ENCODE data around the gene TMEM165.

The TMEM165 gene

GRCh38 chr4:55405073-55405472, 9.3 kb downstream of the TMEM165 start:
- Histone ChIP-seq H3K27me3 (ENCODE audit: control insufficient read depth, insufficient read depth, low read length) (no peaks in the 10 kb centered on the region), H3K4me1 (ENCODE audit: control insufficient read depth, insufficient read depth, low read length) (no peaks in the 10 kb centered on the region), H3K4me3 (ENCODE audit: low read length) (no peak overlapping the region), H3K36me3 (ENCODE audit: control insufficient read depth, insufficient read depth, low read length) (peaks cover 2% of the 10 kb centered on the region; the same call in 1 of the 2 replicates), H3K9me3 (ENCODE audit: control insufficient read depth, insufficient read depth, low read length) (no peaks in the 10 kb centered on the region), H3K27ac (ENCODE audit: low read length) (no peak overlapping the region)
- no peak for DNase-seq (ENCODE audit: low read depth, low spot score)
- no CpG with 5 or more reads among the region's 3 CpGs for WGBS (ENCODE audit: insufficient coverage, insufficient read length)

- Histone ChIP-seq H3K27me3 (ENCODE audit: control insufficient read depth, insufficient read depth, low read length) (no peaks in the 10 kb centered on the region), H3K4me1 (ENCODE audit: control insufficient read depth, insufficient read depth, low read length) (no peaks in the 10 kb centered on the region), H3K4me3 (ENCODE audit: low read length) (no peak overlapping the region), H3K9me3 (ENCODE audit: control insufficient read depth, insufficient read depth, low read length) (no peaks in the 10 kb centered on the region), H3K27ac (ENCODE audit: low read length) (no peak overlapping the region), H3K36me3 (ENCODE audit: control insufficient read depth, insufficient read depth, low read length) (peaks cover 2% of the 10 kb centered on the region; the same call in 1 of the 2 replicates)
- WGBS (ENCODE audit: insufficient coverage, insufficient read length): no CpG with 5 or more reads among the region's 2 CpGs
- no peak for DNase-seq (ENCODE audit: low read depth, low spot score)
Measured at GRCh38 chr4:55406545-55406944, 10.8 kb downstream of the TMEM165 start.

DNA sequence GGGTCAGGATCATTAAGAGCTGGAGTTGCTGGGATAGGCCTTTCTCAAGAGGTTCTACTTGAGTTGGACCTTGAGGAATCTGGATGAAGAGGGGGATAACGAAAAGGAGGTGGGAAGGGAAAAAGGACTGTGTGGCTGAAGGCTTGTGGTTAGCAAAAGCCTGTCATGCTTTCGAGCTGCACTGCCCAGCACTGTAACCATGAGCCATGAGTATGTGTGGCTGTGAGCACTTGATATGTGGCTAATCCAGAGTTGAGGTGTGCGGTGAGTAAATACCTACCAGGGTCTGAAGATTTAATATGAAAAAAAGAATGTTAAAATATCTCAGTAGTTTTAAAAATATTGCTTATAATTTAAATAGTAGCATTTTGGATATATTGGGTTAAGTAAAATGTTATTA, 11.4 kb downstream of the TMEM165 start:
- H3K4me3 ChIP-seq (ENCODE audit: low read length): no peak overlapping the region
- no CpG with 5 or more reads among the region's 3 CpGs for WGBS (ENCODE audit: insufficient coverage, insufficient read length)
- no peak overlapping the region for H3K27ac ChIP-seq (ENCODE audit: low read length)
- H3K4me1 ChIP-seq (ENCODE audit: control insufficient read depth, insufficient read depth, low read length): no peaks in the 10 kb centered on the region
- no peaks in the 10 kb centered on the region for H3K27me3 ChIP-seq (ENCODE audit: control insufficient read depth, insufficient read depth, low read length)
- DNase-seq (ENCODE audit: low read depth, low spot score): no peak
- peaks cover 2% of the 10 kb centered on the region; the same call in 1 of the 2 replicates for H3K36me3 ChIP-seq (ENCODE audit: control insufficient read depth, insufficient read depth, low read length)
- H3K9me3 ChIP-seq (ENCODE audit: control insufficient read depth, insufficient read depth, low read length): no peaks in the 10 kb centered on the region

- Histone ChIP-seq H3K4me1 (ENCODE audit: control insufficient read depth, insufficient read depth, low read length) (no peaks in the 10 kb centered on the region), H3K27ac (ENCODE audit: low read length) (no peak overlapping the region), H3K36me3 (ENCODE audit: control insufficient read depth, insufficient read depth, low read length) (peaks cover 2% of the 10 kb centered on the region; the same call in 1 of the 2 replicates), H3K27me3 (ENCODE audit: control insufficient read depth, insufficient read depth, low read length) (no peaks in the 10 kb centered on the region), H3K9me3 (ENCODE audit: control insufficient read depth, insufficient read depth, low read length) (no peaks in the 10 kb centered on the region), H3K4me3 (ENCODE audit: low read length) (no peak overlapping the region)
- no CpG with 5 or more reads among the region's 3 CpGs for WGBS (ENCODE audit: insufficient coverage, insufficient read length)
- DNase-seq (ENCODE audit: low read depth, low spot score): no peak
Measured at GRCh38 chr4:55407764-55408163, 12.0 kb downstream of the TMEM165 start.

DNA sequence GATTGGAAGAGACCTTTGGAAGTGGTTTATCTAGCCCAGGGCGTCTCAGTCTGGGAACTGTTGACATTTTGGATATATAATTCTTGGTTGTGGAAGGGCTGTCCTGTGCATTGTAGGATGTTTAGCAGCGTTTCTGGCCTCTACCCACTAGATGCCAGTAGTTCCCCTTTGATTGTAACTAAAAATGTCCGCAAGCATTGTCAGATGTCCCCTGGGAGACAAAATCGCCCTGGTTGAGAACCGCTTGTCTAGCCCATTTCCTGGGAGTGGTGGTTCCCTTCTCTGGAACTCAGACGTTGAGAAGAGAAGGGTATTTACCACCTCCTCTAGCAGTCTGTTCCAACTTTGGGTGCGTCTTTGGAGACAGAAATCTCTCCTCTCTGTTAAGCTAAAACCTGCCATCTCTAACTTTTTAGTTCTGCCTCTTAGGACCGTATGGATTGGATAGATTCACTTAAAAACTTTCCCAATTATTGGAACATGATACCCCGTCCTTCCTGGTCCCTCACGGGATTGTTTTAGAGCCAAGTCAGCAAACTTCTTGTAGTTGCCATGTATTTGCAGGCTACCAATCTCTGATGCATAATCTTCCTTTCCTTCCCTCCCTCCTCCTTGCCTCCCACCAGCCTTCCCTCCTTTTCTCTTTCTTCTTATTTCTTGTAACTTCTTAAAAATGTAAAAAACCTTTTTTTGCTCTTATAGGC, 13.9 kb downstream of the TMEM165 start:
- no peak for DNase-seq (ENCODE audit: low read depth, low spot score)
- H3K27me3 ChIP-seq (ENCODE audit: control insufficient read depth, insufficient read depth, low read length): no peaks in the 10 kb centered on the region
- H3K36me3 ChIP-seq (ENCODE audit: control insufficient read depth, insufficient read depth, low read length): no peaks in the 10 kb centered on the region
- H3K4me1 ChIP-seq (ENCODE audit: control insufficient read depth, insufficient read depth, low read length): no peaks in the 10 kb centered on the region
- no peak overlapping the region for H3K27ac ChIP-seq (ENCODE audit: low read length)
- H3K4me3 ChIP-seq (ENCODE audit: low read length): no peak overlapping the region
- H3K9me3 ChIP-seq (ENCODE audit: control insufficient read depth, insufficient read depth, low read length): no peaks in the 10 kb centered on the region
- no CpG with 5 or more reads among the region's 10 CpGs for WGBS (ENCODE audit: insufficient coverage, insufficient read length)

- H3K27me3 ChIP-seq (ENCODE audit: control insufficient read depth, insufficient read depth, low read length): no peaks in the 10 kb centered on the region
- WGBS (ENCODE audit: insufficient coverage, insufficient read length): no CpG with 5 or more reads among the region's 8 CpGs
- no peak for DNase-seq (ENCODE audit: low read depth, low spot score)
- no peak overlapping the region for H3K27ac ChIP-seq (ENCODE audit: low read length)
- H3K4me3 ChIP-seq (ENCODE audit: low read length): no peak overlapping the region
- no peaks in the 10 kb centered on the region for H3K4me1 ChIP-seq (ENCODE audit: control insufficient read depth, insufficient read depth, low read length)
- no peaks in the 10 kb centered on the region; the same call in 1 of the 2 replicates for H3K36me3 ChIP-seq (ENCODE audit: control insufficient read depth, insufficient read depth, low read length)
- H3K9me3 ChIP-seq (ENCODE audit: control insufficient read depth, insufficient read depth, low read length): no peaks in the 10 kb centered on the region
Measured at GRCh38 chr4:55410431-55410830, 14.7 kb downstream of the TMEM165 start.

DNA sequence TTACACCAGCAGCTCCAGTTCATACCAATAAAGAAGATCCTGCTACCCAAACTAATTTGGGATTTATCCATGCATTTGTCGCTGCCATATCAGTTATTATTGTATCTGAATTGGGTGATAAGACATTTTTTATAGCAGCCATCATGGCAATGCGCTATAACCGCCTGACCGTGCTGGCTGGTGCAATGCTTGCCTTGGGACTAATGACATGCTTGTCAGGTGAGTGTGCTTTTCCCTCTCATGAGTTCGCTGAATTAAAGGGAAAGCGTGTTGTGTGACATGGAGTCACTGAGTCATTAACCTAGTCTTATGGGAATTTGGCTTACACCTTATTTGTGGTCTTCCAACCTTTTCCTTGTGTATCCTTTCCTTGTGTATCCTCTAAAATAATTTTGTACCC, 15.9 kb downstream of the TMEM165 start:
- Histone ChIP-seq H3K4me3 (ENCODE audit: low read length) (no peak overlapping the region), H3K27ac (ENCODE audit: low read length) (no peak overlapping the region), H3K9me3 (ENCODE audit: control insufficient read depth, insufficient read depth, low read length) (no peaks in the 10 kb centered on the region), H3K36me3 (ENCODE audit: control insufficient read depth, insufficient read depth, low read length) (no peaks in the 10 kb centered on the region; the same call in 1 of the 2 replicates), H3K27me3 (ENCODE audit: control insufficient read depth, insufficient read depth, low read length) (no peaks in the 10 kb centered on the region), H3K4me1 (ENCODE audit: control insufficient read depth, insufficient read depth, low read length) (no peaks in the 10 kb centered on the region)
- no peak for DNase-seq (ENCODE audit: low read depth, low spot score)
- no CpG with 5 or more reads among the region's 6 CpGs for WGBS (ENCODE audit: insufficient coverage, insufficient read length)

GRCh38 chr4:55416176-55416575, 20.4 kb downstream of the TMEM165 start:
- H3K4me1 ChIP-seq (ENCODE audit: control insufficient read depth, insufficient read depth, low read length): no peaks in the 10 kb centered on the region
- DNase-seq (ENCODE audit: low read depth, low spot score): no peak
- H3K4me3 ChIP-seq (ENCODE audit: low read length): no peak overlapping the region
- H3K27ac ChIP-seq (ENCODE audit: low read length): no peak overlapping the region
- WGBS (ENCODE audit: insufficient coverage, insufficient read length): no CpG with 5 or more reads among the region's 3 CpGs
- H3K36me3 ChIP-seq (ENCODE audit: control insufficient read depth, insufficient read depth, low read length): peaks cover 3% of the 10 kb centered on the region; the same call in 1 of the 2 replicates
- no peaks in the 10 kb centered on the region for H3K27me3 ChIP-seq (ENCODE audit: control insufficient read depth, insufficient read depth, low read length)
- H3K9me3 ChIP-seq (ENCODE audit: control insufficient read depth, insufficient read depth, low read length): no peaks in the 10 kb centered on the region; the same call in 1 of the 2 replicates

DNA sequence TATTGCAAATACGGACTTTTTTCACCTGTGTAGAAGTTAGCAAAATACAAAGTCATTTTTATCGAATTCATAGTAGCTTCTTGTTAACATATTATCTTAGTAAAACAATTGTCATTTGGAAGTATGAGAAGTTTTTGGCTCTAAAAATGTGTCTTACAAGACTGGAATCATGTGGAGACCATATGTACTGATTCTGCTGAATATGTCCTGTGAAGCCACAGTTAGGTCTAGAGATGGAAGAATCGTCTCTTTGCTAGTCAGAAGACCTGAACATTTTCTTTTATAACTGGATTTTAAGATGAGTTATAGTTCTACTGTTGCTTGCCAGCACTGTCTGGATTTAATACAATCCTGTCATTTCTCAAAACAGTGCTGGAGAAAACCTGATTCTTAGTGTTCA, 29.0 kb downstream of the TMEM165 start:
- no peaks in the 10 kb centered on the region for H3K4me1 ChIP-seq (ENCODE audit: control insufficient read depth, insufficient read depth, low read length)
- peaks cover 15% of the 10 kb centered on the region; the same call in 1 of the 2 replicates for H3K36me3 ChIP-seq (ENCODE audit: control insufficient read depth, insufficient read depth, low read length)
- no peak for DNase-seq (ENCODE audit: low read depth, low spot score)
- no peaks in the 10 kb centered on the region for H3K27me3 ChIP-seq (ENCODE audit: control insufficient read depth, insufficient read depth, low read length)
- peaks cover 1% of the 10 kb centered on the region; the same call in 1 of the 2 replicates for H3K9me3 ChIP-seq (ENCODE audit: control insufficient read depth, insufficient read depth, low read length)
- H3K27ac ChIP-seq (ENCODE audit: low read length): no peak overlapping the region
- no CpG with 5 or more reads among the region's 3 CpGs for WGBS (ENCODE audit: insufficient coverage, insufficient read length)
- H3K4me3 ChIP-seq (ENCODE audit: low read length): no peak overlapping the region

- peaks cover 1% of the 10 kb centered on the region; the same call in 1 of the 2 replicates for H3K4me1 ChIP-seq (ENCODE audit: control insufficient read depth, insufficient read depth, low read length)
- no peak overlapping the region for H3K4me3 ChIP-seq (ENCODE audit: low read length)
- H3K9me3 ChIP-seq (ENCODE audit: control insufficient read depth, insufficient read depth, low read length): 0 out of 2 replicates have a peak, but pooled peaks cover 1% of the 10 kb centered on the region
- no peaks in the 10 kb centered on the region for H3K27me3 ChIP-seq (ENCODE audit: control insufficient read depth, insufficient read depth, low read length)
- WGBS (ENCODE audit: insufficient coverage, insufficient read length): no CpG with 5 or more reads among the region's 6 CpGs
- no peaks in the 10 kb centered on the region for H3K36me3 ChIP-seq (ENCODE audit: control insufficient read depth, insufficient read depth, low read length)
- no peak overlapping the region for H3K27ac ChIP-seq (ENCODE audit: low read length)
- no peak for DNase-seq (ENCODE audit: low read depth, low spot score)
Measured at GRCh38 chr4:55431710-55432336, 36.1 kb downstream of the TMEM165 start.
